DMS114 treated with DMSO at 0.1 percent for 48 hours (cell line): ENCODE measurements around the gene SDC3.

Experiments used
- DNase-seq: peaks from one replicate; lab custom pipeline; 2025; ENCODE audit not compliant: unreplicated experiment; lab: John Stamatoyannopoulos, UW

Gene SDC3

DNA sequence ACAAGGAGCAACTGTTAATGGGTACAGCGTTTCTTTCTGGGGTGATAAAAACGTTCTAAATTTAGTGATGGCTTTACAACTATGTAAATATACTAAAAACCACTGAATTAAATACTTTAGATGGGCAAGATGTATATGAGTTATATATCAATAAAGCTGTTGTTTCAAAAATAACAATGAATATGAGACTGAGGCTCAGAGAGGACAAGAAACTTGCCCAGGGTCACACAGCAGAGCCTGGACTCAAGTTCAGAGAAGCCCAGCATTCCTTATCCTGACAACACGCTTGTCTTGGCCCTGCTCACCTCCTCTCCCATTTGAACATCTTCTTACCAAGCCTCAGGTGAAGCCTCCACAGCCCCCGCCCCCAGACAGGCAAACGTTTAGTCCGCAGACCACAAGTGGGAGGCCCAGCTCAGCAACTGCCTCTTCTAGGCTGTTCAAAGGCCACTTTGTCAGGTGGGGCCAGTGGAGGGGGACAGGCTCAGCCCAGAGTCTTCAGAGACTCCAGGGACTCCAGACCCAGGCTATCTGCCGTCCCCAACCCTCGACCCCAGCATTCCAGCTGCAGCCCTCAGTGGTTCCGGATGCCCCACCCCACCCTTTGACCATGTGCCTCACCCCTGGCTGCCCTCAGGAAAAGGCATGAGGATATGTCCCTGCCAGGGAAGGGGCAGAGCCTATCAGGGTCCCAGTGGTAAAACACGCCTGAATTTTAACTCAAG, 17.9 kb downstream of the SDC3 start:
- no peak for DNase-seq

- no peak for DNase-seq
These were observed 19.0 kb downstream of the SDC3 start for GRCh38 chr1:30889511-30889910.

- DNase-seq: no peak
These were observed 19.6 kb downstream of the SDC3 start for GRCh38 chr1:30888975-30889374.

DNA sequence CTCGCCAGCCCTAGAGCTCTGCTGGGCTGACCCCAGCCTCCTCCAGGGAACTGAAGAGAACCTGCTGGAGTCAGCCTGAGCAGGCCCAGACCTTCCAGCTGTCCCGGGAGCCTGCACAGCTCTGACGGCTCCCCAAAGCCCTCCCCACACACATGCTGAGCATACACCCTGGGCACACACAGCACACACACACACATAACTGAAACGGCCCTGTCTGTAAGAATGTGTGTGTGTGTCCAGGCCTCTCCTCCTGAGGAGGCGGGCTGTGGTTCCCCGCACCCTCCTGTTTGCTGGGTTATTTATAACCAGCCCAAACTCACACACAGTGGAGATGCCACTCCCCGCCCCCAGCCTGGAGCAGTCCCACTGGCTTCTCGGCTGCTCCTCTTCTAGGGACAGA, 20.2 kb downstream of the SDC3 start:
- DNase-seq: no peak

DNA sequence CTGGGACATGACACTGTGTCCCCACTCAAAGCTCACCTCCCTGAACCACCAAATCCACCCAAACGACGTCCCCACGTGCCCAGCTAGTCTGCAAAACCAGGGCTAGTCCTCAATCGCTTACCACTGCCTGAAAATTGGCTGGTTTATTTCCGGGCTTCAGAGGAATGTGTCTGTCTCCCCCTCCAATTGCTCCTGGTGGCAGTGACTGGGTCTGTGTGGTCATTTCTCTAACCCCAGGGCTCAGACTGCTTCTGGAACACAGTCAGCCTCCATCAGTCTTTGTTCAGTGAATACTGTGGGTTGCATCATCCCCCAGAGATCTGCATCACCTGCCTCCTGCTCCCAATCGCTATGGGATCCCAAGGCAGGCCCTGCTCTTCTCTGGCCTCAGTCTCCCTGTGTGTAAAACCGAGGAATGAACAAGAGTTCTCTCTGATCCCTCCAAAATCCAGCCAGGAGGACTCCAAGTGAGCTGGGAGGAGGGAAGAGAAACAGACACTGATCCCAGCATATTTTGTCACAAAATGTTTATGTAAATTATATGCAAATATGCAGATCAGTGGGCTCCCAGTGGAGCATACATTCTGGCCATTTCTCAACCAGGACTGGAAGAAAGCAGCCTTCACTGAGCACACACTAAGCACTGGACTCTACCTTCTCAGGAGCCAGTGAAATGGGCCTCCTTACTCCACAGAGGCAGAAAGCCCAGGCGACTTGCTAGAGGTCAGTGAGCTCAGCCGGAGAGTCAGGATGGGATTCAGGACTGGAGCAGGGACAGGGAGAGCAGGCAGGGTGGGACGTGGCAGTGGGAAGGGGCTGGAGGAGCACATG, 20.9 kb downstream of the SDC3 start:
- DNase-seq: no peak

DNA sequence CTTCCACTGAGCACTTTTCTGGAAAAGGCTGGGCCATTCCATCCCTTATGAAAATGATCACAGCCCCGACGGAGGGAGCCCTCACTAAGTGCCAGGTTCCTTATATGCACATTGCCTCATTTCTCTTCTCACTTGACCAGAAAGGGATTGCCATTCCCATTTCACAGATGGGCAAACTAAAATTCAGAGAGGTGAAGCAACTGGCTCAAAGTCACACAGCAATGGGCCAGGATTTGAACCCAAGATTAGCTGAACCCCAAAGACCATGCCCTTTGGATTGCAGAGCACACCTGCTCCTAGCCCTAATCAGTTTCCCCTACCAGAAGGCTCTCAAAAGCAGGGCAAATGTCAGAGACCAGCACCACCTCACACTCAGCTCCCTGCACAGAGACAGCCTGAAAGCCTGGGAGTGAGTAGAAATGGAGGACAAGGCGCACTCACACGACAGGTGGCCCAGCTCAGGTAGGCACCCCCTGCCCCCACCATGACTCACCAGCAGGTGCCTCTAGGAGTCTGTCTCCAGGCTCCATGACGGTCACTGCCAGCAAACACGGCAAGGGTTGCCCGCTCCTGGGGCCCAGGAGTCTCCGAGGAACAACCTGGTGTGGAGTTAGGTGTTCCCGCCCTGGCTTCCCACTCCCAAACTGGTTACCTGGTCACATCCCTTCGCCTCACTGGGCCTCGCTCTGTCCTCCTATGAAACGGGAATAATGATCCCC, 21.7 kb downstream of the SDC3 start:
- no peak for DNase-seq

DNA sequence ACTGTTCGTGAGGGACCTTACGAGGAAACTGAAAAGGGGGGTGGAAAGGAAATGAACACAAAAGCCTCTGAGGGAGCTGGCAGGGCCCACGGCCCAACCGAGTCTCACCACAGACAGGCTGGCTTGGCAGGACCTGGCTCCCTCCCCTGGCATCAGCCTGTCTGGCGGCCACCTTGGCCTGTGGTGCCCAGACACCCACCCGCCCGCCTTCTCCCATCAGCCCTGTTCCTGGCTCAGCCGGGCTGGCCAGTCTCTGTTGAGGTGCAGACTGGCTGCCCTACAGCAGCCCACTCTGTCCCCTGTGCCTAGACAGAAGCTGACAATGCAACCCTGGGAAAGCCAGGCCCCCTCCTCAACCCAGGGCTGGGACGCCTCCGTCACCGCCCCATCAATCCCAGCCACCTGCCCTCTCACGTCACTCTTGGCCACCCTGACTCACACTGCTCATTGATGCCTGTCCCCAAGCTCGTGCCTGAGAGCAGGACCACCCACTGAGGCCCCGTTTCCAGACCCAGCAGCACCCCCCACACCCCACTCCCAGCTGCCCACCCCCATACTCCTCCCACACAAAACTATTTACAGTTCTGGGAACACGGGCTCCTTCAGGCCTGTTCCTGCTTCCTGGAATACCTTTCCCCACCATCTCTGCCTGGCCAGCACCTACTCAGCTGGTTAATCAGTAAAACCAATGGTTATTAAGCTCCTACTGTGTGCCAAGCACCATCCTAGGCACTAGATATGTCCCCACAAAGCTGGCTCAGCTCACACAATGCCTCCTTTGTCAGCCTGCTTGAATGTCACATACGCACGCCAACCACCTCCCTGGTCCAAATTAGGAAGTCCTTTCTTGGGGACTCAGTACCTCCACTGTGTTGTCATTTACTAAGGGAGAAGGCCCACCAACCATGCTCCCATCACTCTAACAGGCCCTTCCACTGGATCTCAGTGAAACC, 22.7 kb downstream of the SDC3 start:
- DNase-seq: no peak

GRCh38 chr1:30884723-30885122, 23.8 kb downstream of the SDC3 start:
- DNase-seq: no peak

DNA sequence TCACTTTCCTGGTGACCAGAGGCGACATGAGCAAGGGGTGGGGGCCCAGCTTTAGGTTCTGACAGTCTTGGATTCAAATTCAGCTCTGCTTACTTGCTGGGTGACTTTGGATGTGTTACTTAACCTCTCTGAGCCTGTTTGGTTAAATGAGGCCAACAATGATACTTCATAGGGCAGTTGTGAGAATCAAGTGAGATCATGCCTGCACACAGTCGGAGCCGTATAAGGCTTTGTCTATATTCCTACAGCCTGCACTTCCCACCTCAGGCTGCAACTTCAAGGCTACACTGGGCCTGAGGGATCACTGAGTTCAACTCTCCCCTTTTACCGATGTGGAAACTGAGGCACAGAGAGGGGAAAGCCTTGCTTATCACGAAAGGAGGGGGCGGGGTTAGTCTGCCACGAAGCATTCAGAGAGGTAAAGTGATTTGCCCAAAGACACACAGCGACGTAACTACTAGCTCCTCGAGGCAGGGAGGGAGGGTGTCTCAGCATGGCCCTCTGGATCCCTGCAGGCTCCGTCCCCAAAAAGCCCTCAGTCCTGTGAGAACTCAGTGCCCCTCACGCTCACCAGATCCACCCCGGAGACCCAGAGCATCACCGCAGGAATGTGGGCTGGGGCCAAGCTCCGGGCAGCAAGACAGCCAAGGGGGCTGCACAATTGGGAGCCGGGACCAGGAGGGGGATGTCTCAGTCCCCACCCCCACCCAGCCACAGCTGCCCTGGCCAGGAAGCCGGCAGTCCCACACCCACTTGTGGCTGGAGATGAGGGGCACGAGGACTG, 25.0 kb downstream of the SDC3 start:
- DNase-seq: no peak

DNA sequence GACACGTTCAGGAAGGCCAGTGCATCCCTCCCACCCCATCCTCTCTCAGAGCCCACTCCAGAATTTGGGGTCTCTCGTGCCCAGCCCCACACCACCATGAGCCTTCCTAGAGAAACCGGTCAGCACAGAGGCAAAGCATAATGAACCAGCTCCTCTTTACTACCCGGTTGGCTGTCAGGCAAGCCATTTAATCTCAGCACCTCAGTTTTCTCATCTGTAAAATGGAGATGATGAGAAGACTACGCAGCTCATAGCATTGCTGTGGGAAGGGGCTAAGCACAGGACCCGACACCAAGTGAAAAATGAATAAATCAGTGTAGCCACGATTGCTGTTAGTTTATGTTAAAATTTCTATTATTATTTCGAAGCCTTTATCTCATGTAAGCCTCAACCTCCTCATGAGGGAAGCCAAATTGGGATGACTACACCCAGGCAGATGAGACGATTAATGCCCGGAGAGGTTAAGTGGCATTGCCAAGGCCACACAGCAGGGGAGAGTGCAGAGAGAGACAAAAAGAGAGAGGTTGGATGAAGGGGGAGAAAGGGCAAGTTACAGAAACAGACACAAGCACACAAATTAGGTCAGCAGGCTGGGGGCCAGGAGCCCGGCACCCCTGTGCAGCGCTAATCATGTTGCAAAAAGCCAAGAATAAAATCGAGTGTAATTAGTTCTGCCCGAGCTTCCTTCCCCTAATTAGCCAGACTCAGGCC, 25.7 kb downstream of the SDC3 start:
- DNase-seq: no peak

- no peak for DNase-seq
These were observed 27.0 kb downstream of the SDC3 start for GRCh38 chr1:30881319-30882181.

DNA sequence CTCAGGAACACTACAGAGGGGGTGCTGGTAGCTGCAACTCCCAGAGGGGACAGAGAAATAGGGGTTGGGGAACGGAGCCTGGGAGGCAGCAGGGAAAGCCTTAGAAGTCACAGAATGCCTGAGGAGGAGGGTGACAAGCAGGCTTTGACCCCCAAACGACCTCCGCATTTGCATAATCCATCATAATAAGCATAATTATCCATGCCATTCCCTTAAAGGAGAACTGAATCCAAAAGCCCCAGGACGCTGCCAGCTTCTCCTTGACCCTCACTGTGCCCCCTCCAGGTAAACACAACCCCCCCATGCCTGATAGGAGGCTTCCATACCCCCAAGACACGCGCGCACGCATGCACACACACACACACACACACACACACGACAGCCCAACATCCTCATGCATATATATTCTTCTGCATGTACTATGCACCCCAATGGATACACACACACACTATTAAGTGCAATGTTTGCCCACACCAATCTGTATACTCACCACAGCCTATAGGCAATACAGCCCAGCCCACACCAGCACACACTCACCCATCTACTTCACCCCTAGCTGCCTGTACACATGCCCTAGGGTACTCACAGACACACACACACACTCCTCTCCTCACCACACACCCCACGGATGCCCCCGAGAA, 27.8 kb downstream of the SDC3 start:
- DNase-seq: no peak

DNA sequence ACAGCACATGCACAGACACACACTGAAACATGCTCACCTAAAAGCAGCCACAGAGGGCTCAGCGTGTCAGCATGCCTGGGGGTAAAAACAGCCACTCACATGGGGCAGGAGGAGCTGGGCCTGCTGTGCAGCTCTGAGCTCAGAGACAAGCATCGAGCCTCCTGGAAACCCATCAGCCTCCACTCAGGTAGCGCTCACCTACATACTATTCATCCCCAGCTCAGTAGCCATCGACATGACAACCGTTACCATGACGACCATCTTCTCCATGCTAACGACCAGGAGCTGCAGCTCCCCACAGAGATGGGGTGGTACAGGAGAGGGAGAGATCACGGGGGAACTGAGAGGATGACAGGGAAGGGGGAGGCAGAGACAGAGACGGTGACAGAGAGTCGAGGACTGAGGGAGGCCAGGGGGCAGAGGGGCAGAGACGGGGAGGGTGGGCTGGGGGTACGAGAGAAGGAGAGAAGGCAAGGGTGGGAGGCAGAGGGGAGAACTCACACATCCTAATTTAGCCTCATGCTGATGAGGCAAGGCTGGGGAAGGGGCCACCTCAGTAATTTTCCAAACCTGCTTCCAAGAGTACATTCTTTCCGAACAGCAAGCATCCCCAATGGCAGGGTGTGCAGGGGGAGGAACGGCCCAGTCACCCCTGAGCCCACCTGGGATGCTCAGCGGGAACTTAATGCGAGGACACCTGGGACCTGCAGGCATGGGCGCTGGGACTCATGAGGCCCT, 28.4 kb downstream of the SDC3 start:
- no peak for DNase-seq

- DNase-seq: no peak
These were observed 29.3 kb downstream of the SDC3 start for GRCh38 chr1:30879126-30879786.

- DNase-seq: no peak
These were observed 30.0 kb downstream of the SDC3 start for GRCh38 chr1:30878559-30878958.

DNA sequence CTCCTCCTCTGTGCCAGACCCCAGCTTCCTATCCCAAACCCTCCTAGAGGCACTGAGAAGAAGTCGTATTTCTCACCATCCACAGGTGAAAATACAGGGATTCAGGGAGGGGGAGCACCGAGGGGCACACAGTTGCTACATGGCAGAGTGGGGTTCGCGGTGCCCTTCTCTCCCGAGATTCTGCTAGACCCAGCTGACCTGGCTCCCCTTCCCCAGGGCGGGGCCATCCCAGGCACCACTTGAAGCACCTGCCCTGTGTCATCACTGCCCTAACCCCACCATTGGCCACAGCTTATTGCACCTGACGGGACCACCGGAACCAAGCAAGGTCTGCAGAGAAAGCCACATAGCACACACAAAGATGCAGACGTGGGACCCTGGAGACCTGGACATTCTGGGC, 30.5 kb downstream of the SDC3 start:
- no peak for DNase-seq
